OCI-LY1 (cell line): ENCODE data around the gene PSMD5.

Experiments
- H2AFZ ChIP-seq: fragments of 200-600 bp; sonication (generic), shearing (Covaris generic); 2 replicates; pipeline ENCODE4 v1.6.0; 2014; ENCODE audit warnings: antibody characterized with exemption, mild to moderate bottlenecking, low read length
- H3F3A ChIP-seq: fragments of 200-600 bp; sonication (generic), shearing (Covaris generic); 2 replicates; pipeline ENCODE4 v1.6.0; 2014; ENCODE audit warnings: mild to moderate bottlenecking, antibody characterized with exemption, low read length, moderate library complexity; ENCODE audit not compliant: insufficient read depth
- H3K27ac ChIP-seq: fragments of 200-600 bp; sonication (generic); 2 replicates; pipeline ENCODE4 v1.5.1; 2014; ENCODE audit warnings: low read length, mixed run types, mild to moderate bottlenecking, low read depth; ENCODE audit not compliant: poor library complexity, severe bottlenecking
- H3K27me3 ChIP-seq: fragments of 200-600 bp; sonication (generic); 2 replicates; pipeline ENCODE4 v1.6.0; 2014; ENCODE audit warnings: antibody characterized with exemption, mild to moderate bottlenecking, low read length, moderate library complexity; ENCODE audit not compliant: insufficient read depth
- H3K36me3 ChIP-seq: fragments of 200-600 bp; sonication (generic); 2 replicates; pipeline ENCODE4 v1.6.1; 2014; ENCODE audit warnings: mild to moderate bottlenecking, antibody characterized with exemption, low read length, moderate library complexity, mixed read lengths; ENCODE audit not compliant: insufficient read depth
- H3K4me1 ChIP-seq: fragments of 200-600 bp; sonication (generic); 2 replicates; pipeline ENCODE4 v1.5.1; 2014; ENCODE audit warnings: mild to moderate bottlenecking, low read length, moderate library complexity; ENCODE audit not compliant: insufficient read depth, severe bottlenecking
- H3K4me2 ChIP-seq: fragments of 200-600 bp; sonication (generic), shearing (Covaris generic); 2 replicates; pipeline ENCODE4 v1.6.1; 2014; ENCODE audit warnings: low read length
- H3K4me3 ChIP-seq: fragments of 200-600 bp; sonication (generic); 2 replicates; pipeline ENCODE4 v1.5.1; 2014; ENCODE audit warnings: low read length, low read depth, mild to moderate bottlenecking, mixed read lengths; ENCODE audit not compliant: poor library complexity, severe bottlenecking
- H3K79me2 ChIP-seq: fragments of 200-600 bp; shearing (Covaris generic); 2 replicates; pipeline ENCODE4 v1.6.1; 2016; ENCODE audit warnings: mixed run types, low read length, mixed read lengths; ENCODE audit not compliant: insufficient read depth
- H3K9ac ChIP-seq: fragments of 200-600 bp; sonication (generic), shearing (Covaris generic); 2 replicates; pipeline ENCODE4 v1.6.1; 2014; ENCODE audit warnings: mild to moderate bottlenecking, low read length, mixed read lengths
- H3K9me2 ChIP-seq: fragments of 200-600 bp; sonication (generic), shearing (Covaris generic); 2 replicates; pipeline ENCODE4 v1.6.1; 2014; ENCODE audit warnings: low read depth, mild to moderate bottlenecking, low read length, mixed read lengths
- H3K9me3 ChIP-seq: fragments of 200-600 bp; shearing (Covaris generic); 2 replicates; pipeline ENCODE4 v1.6.1; 2014; ENCODE audit warnings: low read length, mixed read lengths
- H4K20me1 ChIP-seq: fragments of 200-600 bp; sonication (generic), shearing (Covaris generic); 2 replicates; pipeline ENCODE4 v1.6.0; 2016; ENCODE audit warnings: mild to moderate bottlenecking, low read length; ENCODE audit not compliant: insufficient read depth
- EZH2 ChIP-seq: fragments of 200-600 bp; sonication (generic), shearing (Covaris generic); IDR thresholded peaks from 2 replicates; pipeline ENCODE4 v1.8.0; 2017; ENCODE audit warnings: borderline replicate concordance, mixed run types, mild to moderate bottlenecking, antibody characterized with exemption, low read length, moderate library complexity, mixed read lengths
- TF ChIP-seq, protein P1 (sequence below): fragments of 200-600 bp; sonication (generic), shearing (Covaris generic); IDR thresholded peaks from 2 replicates; pipeline ENCODE4 v1.5.1; 2017; ENCODE audit warnings: mild to moderate bottlenecking, antibody characterized with exemption, low read length, moderate library complexity, mixed read lengths

PSMD5 gene

GRCh38 chr9:120846251-120846889 is 3.6 kb upstream of the PSMD5 start:
- no peaks in the 10 kb centered on the region for H3K27me3 ChIP-seq
- H3K79me2 ChIP-seq = peaks cover 26% of the 10 kb centered on the region
- H3K9me3 ChIP-seq = no peaks in the 10 kb centered on the region; the same call in 1 of the 2 replicates
- H3K9me2 ChIP-seq = no peaks in the 10 kb centered on the region
- no peak overlapping the region for H3K4me3 ChIP-seq
- no peak overlapping the region for H2AFZ ChIP-seq
- no peak overlapping the region for H3K4me2 ChIP-seq
- H3K36me3 ChIP-seq = peaks cover 48% of the 10 kb centered on the region
- no peaks in the 10 kb centered on the region for H3F3A ChIP-seq
- no peaks in the 10 kb centered on the region for H4K20me1 ChIP-seq
- H3K4me1 ChIP-seq = peaks cover 31% of the 10 kb centered on the region
- TF ChIP-seq EZH2 = no peak
- TF ChIP-seq, protein P1, sequence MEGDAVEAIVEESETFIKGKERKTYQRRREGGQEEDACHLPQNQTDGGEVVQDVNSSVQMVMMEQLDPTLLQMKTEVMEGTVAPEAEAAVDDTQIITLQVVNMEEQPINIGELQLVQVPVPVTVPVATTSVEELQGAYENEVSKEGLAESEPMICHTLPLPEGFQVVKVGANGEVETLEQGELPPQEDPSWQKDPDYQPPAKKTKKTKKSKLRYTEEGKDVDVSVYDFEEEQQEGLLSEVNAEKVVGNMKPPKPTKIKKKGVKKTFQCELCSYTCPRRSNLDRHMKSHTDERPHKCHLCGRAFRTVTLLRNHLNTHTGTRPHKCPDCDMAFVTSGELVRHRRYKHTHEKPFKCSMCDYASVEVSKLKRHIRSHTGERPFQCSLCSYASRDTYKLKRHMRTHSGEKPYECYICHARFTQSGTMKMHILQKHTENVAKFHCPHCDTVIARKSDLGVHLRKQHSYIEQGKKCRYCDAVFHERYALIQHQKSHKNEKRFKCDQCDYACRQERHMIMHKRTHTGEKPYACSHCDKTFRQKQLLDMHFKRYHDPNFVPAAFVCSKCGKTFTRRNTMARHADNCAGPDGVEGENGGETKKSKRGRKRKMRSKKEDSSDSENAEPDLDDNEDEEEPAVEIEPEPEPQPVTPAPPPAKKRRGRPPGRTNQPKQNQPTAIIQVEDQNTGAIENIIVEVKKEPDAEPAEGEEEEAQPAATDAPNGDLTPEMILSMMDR = no peak
- no peak overlapping the region for H3K9ac ChIP-seq
- no peak overlapping the region for H3K27ac ChIP-seq

DNA sequence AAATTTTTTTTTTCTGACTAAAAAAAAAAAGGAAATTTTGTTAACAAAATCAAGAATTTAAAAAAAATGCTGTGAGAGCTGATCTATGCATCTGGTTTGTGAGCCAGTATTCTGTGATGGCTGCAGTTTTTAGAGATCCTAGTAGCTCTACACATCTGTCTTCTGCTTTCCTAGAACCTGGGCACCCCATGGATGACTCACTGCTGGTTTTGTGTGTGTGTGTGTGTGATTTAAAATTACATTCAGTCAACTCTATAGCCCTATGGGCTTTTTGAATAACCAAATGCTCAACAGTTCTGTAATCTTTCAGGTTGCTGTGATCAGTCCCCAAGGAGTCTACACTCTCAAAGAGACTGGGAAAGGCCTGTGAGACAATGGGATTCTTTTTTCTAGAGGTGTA is 2.5 kb upstream of the PSMD5 start:
- Histone ChIP-seq H3K27ac (no peak overlapping the region), H4K20me1 (no peaks in the 10 kb centered on the region), H3K9me3 (no peaks in the 10 kb centered on the region; the same call in 1 of the 2 replicates), H3K9me2 (no peaks in the 10 kb centered on the region), H3K9ac (no peak overlapping the region), H2AFZ (no peak overlapping the region), H3K36me3 (peaks cover 48% of the 10 kb centered on the region), H3K4me1 (peaks cover 31% of the 10 kb centered on the region), H3F3A (no peaks in the 10 kb centered on the region), H3K79me2 (peaks cover 30% of the 10 kb centered on the region), H3K27me3 (no peaks in the 10 kb centered on the region), H3K4me3 (no peak overlapping the region), H3K4me2 (no peak overlapping the region)
- TF ChIP-seq EZH2 = no peak
- TF ChIP-seq, protein P1 = no peak

DNA sequence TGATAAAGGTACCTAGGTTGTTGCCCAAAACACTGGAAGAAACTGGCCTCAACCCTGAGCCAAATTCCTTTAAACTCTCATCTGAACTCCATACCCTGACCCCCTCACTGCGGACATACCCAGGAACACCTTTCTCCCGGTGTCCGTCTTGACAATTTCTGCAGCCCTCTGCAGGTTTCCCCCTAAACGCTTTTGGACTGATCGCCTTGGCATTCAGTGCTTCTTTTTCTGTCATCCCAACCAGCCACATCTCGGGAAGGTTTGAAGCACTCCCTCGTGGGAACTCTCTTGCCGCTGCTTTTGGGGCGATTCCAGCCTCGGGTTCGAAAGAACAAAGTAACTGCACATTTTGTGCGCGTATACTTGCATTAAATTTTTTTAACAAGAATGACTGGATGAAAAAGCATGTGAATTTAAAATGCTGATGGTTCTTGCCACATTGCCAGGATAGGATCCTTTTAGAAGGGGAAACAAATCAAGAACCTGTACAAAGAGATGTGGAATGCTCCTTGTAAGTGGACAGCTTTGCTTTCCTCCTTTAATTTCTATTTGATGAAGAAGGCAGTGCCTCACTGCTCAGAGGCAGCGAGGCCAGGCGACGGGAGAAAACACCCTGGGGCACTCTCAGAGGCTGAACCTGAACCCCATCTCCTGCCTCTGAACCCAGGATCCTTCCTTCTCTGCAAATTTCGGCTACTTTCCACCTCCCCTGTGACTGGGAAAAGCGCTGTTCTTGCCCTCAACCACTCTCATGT is 615 bp downstream of the PSMD5 start:
- peak overlapping the region; percentile 82 for H3K4me3 ChIP-seq
- peaks cover 49% of the 10 kb centered on the region for H3K36me3 ChIP-seq
- no peaks in the 10 kb centered on the region for H3F3A ChIP-seq
- H3K27ac ChIP-seq = peak overlapping the region; percentile 52
- TF ChIP-seq EZH2 = no peak
- TF ChIP-seq, protein P1 = no peak
- no peaks in the 10 kb centered on the region for H3K27me3 ChIP-seq
- peak overlapping the region; percentile 93 for H3K9ac ChIP-seq
- no peaks in the 10 kb centered on the region for H3K9me2 ChIP-seq
- H3K4me1 ChIP-seq = peaks cover 31% of the 10 kb centered on the region
- H3K9me3 ChIP-seq = no peaks in the 10 kb centered on the region; the same call in 1 of the 2 replicates
- H3K4me2 ChIP-seq = peak overlapping the region; percentile 72
- H2AFZ ChIP-seq = no peak overlapping the region
- H3K79me2 ChIP-seq = peaks cover 50% of the 10 kb centered on the region
- no peaks in the 10 kb centered on the region for H4K20me1 ChIP-seq
